GM21619 (cell line): ENCODE results near the gene C8G.

ENCODE experiments used
- ATAC-seq: cut with Tn5 transposase; IDR thresholded peaks from one replicate; pipeline ENCODE4 v1.9.1; 2021; ENCODE audit not compliant: unreplicated experiment

C8G gene

GRCh38 chr9:136964833-136965422, 19.9 kb downstream of the C8G start:
- ATAC-seq: no peak

GRCh38 chr9:136965771-136966484, 20.9 kb downstream of the C8G start:
- ATAC-seq: no peak

GRCh38 chr9:136968333-136969127, 23.5 kb downstream of the C8G start:
- no peak for ATAC-seq

GRCh38 chr9:136969150-136969549, 24.1 kb downstream of the C8G start:
- no peak for ATAC-seq

- ATAC-seq: no peak
These were observed 24.7 kb downstream of the C8G start for GRCh38 chr9:136969774-136970173.

- ATAC-seq: no peak
These were observed 25.3 kb downstream of the C8G start for GRCh38 chr9:136970361-136970760.

GRCh38 chr9:136971746-136972145, 26.7 kb downstream of the C8G start:
- no peak for ATAC-seq

- ATAC-seq: no peak
These were observed 27.3 kb downstream of the C8G start for GRCh38 chr9:136972335-136972734.

GRCh38 chr9:136972743-136973142, 27.7 kb downstream of the C8G start:
- no peak for ATAC-seq

GRCh38 chr9:136973618-136974617, 28.9 kb downstream of the C8G start:
- ATAC-seq: no peak

GRCh38 chr9:136974817-136975535, 29.9 kb downstream of the C8G start:
- ATAC-seq: no peak

GRCh38 chr9:136975644-136976043, 30.6 kb downstream of the C8G start:
- ATAC-seq: no peak

- no peak for ATAC-seq
These were observed 32.2 kb downstream of the C8G start, which contains the start of gene PTGDS for GRCh38 chr9:136977223-136977622. PTGDS (plus strand) TSS chr9:136977504; CDS start chr9:136977579, 75 bp downstream.

- no peak for ATAC-seq
These were observed 32.6 kb downstream of the C8G start for GRCh38 chr9:136977649-136978072.

- ATAC-seq: no peak
These were observed 33.2 kb downstream of the C8G start for GRCh38 chr9:136978073-136978864.

GRCh38 chr9:136978865-136979544, 34.0 kb downstream of the C8G start:
- no peak for ATAC-seq

- no peak for ATAC-seq
These were observed 34.9 kb downstream of the C8G start for GRCh38 chr9:136979769-136980587.
